SJCRH30 (cell line): ENCODE data around the gene ERMARD. TPM values are rescaled to one million over a fixed set of nuclear protein-coding genes. Genes with fewer than 3 reads are reported as not detected.
A peak's percentile ranks its signal among the peaks of the same experiment; 100 is the strongest.

Experiments
- DNase-seq, 2 experiments: peaks; one replicate each; pipeline ENCODE4 v3.0.0-alpha.2; 2015 to 2020
- H3K27ac ChIP-seq: fragments of 250-450 bp; sonication (Bioruptor Pico); 2 replicates; pipeline ENCODE4 v1.5.1; 2020; ENCODE audit warnings: mild to moderate bottlenecking, moderate library complexity
- H3K27me3 ChIP-seq: fragments of 250-450 bp; sonication (Bioruptor Pico); 2 replicates; pipeline ENCODE4 v1.5.1; 2020; ENCODE audit warnings: mild to moderate bottlenecking, moderate library complexity
- H3K36me3 ChIP-seq: fragments of 250-450 bp; sonication (Bioruptor Pico); 2 replicates; pipeline ENCODE4 v1.5.1; 2020; ENCODE audit warnings: mild to moderate bottlenecking, moderate library complexity
- H3K4me1 ChIP-seq: fragments of 250-450 bp; sonication (Bioruptor Pico); 2 replicates; pipeline ENCODE4 v1.5.1; 2020; ENCODE audit warnings: mild to moderate bottlenecking, moderate library complexity
- H3K4me3 ChIP-seq: fragments of 250-450 bp; sonication (Bioruptor Pico); 2 replicates; pipeline ENCODE4 v1.5.1; 2020; ENCODE audit warnings: mild to moderate bottlenecking, moderate library complexity
- H3K9me3 ChIP-seq: fragments of 250-450 bp; sonication (Bioruptor Pico); replicated peaks from 2 replicates; pipeline ENCODE4 v1.5.1; 2020; ENCODE audit warnings: mild to moderate bottlenecking, moderate library complexity
- total RNA-seq: library from RNA; depleted of rRNA; stranded (reverse); fragments of >200 nt; shearing (Covaris generic); gene quantifications from 2 replicates; pipeline ENCODE4 v1.2.3, GENCODE V29; 2014; rRNA removed

The ERMARD gene
- total RNA-seq: 12.3 and 24.6 TPM in 2 replicates

DNA sequence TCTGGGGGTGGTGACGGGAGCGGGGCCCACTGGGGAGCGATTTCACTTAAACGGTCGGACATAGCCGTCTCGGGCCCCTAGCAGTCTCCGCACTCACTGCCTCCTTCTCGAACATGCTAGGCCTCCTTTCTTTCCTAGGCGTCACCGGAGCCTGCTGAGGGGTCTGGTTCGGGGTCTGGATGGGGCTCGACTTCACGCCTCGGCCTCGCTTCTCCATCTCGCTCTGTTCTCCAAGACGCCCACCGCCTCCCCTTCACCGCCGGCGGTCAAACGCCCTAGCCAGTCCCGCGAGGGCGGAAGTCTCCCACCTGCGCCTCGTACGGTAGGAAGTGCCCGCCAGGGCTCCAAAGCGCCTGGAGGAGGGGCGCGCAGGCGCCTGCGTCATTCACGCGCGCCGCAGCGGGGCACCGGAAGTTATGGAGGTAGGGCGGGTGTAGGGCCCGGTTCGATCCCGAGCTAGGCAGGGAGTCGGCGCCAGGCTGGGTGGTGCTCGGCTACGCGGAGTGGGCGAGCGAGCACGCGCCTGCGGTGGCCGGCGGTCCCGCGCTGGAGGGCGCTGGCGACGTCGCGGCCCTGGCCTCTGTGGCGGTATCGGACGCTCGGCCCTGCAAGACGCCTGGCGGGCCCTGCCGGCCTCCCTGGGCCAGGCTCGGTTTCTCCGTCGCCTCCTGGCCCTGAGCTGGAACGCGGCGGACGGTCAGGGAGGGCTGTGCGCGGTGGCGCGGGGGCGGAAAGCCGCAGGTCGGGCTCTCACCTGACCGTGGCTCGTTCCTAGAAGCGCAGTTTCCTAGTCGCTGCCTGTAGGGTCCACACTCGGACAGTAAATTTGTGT is at the start of gene ERMARD, which contains the start of gene DYNLT2:
Gene ERMARD (plus strand): TSS at position 381 of the 832 bp plus-strand sequence. CDS start 36 bp downstream, at position 417.
Gene DYNLT2 (minus strand): TSS at position 331 of the 832 bp plus-strand sequence. CDS start 114 bp downstream, at position 217.
- H3K4me3 ChIP-seq: peak within 1 kb of the TSS; percentile 94
- no peaks in the 10 kb centered on the region for H3K36me3 ChIP-seq
- H3K27me3 ChIP-seq: no peaks in the 10 kb centered on the region

DNA sequence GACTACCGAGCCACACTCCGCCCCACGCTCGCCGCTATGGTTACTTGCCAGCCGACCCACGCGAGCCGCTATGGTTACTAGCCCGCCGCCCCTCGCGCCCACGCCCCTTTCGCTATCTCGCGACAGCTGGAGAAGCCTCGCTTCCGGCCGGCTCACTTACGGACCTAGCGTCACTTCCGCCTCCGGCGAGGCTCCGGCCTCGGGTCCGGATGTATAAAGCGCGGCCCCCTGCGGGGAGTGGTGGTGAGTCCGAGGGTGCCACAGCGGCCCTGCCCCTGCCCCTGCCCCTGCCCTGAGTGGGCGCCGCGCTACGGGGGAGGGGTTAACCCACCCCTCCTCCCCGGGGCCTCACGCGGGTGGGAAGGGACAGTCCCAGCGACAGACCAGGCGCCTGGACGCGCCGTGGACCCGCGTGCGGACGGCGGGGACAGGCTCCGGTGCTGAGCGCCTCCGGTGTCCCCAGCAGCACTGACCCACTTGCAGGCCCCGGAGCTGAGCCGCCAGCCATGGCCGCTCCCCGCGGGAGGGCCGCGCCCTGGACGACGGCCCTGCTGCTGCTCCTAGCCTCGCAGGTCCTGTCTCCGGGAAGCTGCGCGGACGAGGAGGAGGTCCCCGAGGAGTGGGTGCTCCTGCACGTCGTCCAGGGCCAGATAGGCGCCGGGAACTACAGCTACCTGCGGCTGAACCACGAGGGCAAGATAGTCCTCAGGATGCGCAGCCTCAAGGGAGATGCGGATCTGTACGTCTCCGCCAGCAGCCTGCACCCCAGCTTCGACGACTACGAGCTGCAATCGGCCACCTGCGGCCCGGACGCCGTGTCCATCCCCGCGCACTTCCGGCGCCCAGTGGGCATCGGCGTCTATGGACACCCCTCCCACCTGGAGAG is 49.2 kb upstream of the ERMARD start, which contains the start of the genes C6orf120 and WDR27:
Gene C6orf120 (plus strand): TSS at position 173 of the 886 bp plus-strand sequence. CDS start 334 bp downstream, at position 507.
Gene WDR27 (minus strand): TSS at position 76 of the 886 bp plus-strand sequence. CDS start 13,024 bp downstream, outside the sequence.
- peak; percentile 97 for DNase-seq
- peak within 1 kb of the TSS; percentile 82 for H3K4me3 ChIP-seq
- peak within 1 kb of the TSS; percentile 74 for H3K27ac ChIP-seq
- peaks cover 30% of the 10 kb centered on the region for H3K36me3 ChIP-seq
- H3K4me1 ChIP-seq: peaks cover 10% of the 10 kb centered on the region; the same call in 1 of the 2 replicates
- no peaks in the 10 kb centered on the region for H3K9me3 ChIP-seq
- no peaks in the 10 kb centered on the region for H3K27me3 ChIP-seq

More for the DNA sequence above, at the start of gene ERMARD, which contains the start of gene DYNLT2:
- Histone ChIP-seq H3K9me3 (no peaks in the 10 kb centered on the region), H3K27ac (peak within 1 kb of the TSS; percentile 92), H3K4me1 (no peaks in the 10 kb centered on the region)
- DNase-seq: peak; percentile 93 to 94

DNA sequence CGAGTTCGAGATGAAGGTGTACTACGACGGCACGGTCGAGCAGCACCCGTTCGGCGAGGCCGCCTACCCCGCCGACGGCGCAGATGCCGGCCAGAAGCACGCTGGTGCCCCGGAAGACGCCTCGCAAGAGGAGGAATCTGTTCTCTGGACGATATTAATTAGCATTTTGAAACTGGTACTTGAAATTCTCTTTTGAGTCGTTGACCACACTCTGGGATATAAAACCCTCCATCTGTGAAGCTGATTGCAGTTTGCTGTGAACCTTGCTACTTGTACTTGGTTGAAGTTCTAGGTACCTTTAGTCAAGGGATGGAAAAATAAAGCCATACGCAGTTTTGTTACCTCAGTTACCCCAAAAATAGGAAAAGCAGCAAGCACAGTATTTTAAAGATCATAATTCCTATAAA is 48.6 kb upstream of the ERMARD start:
- Histone ChIP-seq H3K36me3 (peaks cover 35% of the 10 kb centered on the region), H3K4me1 (peaks cover 10% of the 10 kb centered on the region; the same call in 1 of the 2 replicates), H3K27ac (peak overlapping the region; percentile 74), H3K4me3 (peak overlapping the region; percentile 82), H3K9me3 (no peaks in the 10 kb centered on the region), H3K27me3 (no peaks in the 10 kb centered on the region)
- DNase-seq: no peak

DNA sequence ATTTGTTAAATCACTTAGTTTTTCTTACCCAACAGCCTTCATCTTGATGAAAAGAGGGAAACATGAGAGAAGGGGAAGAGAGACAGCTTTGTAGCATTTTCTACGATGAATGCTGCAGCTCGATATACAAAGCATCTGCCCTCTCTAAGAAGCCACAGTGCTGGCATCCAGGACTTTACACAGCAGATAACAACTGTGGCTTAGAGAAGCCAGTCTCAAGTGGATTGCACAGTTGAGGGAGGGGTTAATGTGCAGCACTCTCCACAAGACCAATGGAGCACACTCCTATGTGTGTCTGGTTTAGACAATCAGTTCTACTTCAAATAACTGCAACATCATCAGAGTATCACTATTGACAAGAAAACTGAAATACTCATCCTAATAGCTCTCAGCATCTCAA is 43.6 kb upstream of the ERMARD start:
- DNase-seq: no peak
- no peaks in the 10 kb centered on the region for H3K27me3 ChIP-seq
- H3K4me3 ChIP-seq: no peak overlapping the region
- peaks cover 10% of the 10 kb centered on the region; the same call in 1 of the 2 replicates for H3K4me1 ChIP-seq
- H3K27ac ChIP-seq: no peak overlapping the region
- peaks cover 75% of the 10 kb centered on the region for H3K36me3 ChIP-seq
- no peaks in the 10 kb centered on the region for H3K9me3 ChIP-seq

DNA sequence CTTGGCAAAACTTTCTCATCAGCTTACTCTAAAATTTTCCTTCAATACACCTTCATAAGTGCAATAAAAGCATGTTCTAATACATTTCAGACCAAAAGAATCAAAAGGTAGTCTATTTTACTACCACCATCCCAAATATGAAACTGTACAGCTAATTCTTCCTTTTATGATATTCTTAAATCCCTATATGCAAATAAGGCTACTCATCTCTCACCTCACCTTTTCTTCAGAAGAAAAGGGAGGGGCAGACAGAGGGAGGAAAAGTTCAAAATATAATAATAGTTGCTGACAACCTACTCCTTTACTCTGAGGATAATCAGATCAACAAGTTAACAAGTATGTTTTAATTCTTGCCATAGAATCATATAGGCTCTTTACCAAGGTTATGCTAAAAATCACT is 42.1 kb upstream of the ERMARD start:
- Histone ChIP-seq H3K36me3 (peaks cover 84% of the 10 kb centered on the region), H3K9me3 (no peaks in the 10 kb centered on the region), H3K4me1 (peaks cover 1% of the 10 kb centered on the region; the same call in 1 of the 2 replicates), H3K4me3 (no peak overlapping the region), H3K27me3 (no peaks in the 10 kb centered on the region), H3K27ac (no peak overlapping the region)
- no peak for DNase-seq

DNA sequence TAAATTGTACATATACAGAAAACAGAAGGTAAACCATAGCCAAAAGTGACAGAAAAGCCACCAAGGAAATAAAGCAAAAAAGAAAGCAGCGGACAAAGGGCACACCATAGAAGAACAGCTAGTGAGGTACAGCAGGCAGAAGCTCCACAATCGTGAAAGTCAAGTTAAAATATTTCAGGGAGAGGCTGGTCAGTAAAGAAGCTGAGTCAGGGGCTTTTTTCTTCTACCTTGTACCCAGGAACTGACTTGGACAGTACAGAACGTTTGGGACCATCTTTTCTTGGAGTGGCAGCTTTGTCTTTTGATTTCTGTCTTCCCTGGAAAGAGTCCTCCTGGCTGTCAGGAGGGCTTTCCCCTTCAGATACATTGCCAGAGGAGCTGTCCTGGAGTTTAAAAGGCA is 41.4 kb upstream of the ERMARD start:
- H3K9me3 ChIP-seq: no peaks in the 10 kb centered on the region
- no peaks in the 10 kb centered on the region for H3K4me1 ChIP-seq
- H3K27me3 ChIP-seq: no peaks in the 10 kb centered on the region
- DNase-seq: no peak
- H3K4me3 ChIP-seq: no peak overlapping the region
- H3K27ac ChIP-seq: no peak overlapping the region
- H3K36me3 ChIP-seq: peaks cover 85% of the 10 kb centered on the region

DNA sequence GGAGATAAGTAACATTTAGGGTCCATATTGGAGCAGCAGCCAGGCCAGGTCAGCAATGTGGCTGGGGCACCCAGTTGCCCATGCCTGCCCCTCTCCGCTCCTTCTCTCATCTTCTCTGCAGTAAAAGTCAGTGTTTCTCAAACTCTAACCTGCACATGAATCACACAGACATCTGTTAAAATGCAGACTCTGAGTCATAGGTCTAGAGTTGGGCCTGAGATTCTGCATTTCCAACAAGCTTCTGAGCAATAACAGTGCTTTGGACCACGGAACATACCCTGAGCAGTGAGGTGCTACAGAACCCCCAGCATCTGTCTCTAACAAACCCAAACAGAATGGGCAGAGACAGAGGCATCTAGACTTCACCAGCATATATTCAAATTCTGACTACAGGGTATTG is 37.2 kb upstream of the ERMARD start:
- Histone ChIP-seq H3K27me3 (no peaks in the 10 kb centered on the region), H3K27ac (no peak overlapping the region), H3K4me1 (no peaks in the 10 kb centered on the region), H3K4me3 (no peak overlapping the region), H3K9me3 (no peaks in the 10 kb centered on the region), H3K36me3 (peaks cover 84% of the 10 kb centered on the region)
- no peak for DNase-seq

DNA sequence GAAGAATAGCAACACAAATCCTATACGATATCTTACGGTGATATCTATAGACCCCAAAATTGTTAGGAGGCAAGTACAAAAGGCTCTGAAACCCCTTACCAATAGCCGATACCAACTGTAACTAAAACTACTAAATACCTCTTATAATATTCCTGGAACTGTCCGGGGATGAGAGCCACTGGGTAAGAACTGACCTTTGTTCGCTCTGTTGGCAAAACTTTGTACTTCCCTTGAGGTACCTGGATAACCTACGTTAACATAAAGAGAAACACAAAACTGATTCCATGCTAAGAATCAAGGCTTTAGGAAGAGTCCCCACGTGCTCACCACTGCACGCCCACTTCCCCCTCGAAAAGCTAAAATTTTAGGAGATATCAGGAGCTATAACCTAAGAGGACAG is 36.8 kb upstream of the ERMARD start:
- Histone ChIP-seq H3K9me3 (no peaks in the 10 kb centered on the region), H3K4me1 (peaks cover 2% of the 10 kb centered on the region; the same call in 1 of the 2 replicates), H3K36me3 (peaks cover 84% of the 10 kb centered on the region), H3K27me3 (no peaks in the 10 kb centered on the region), H3K4me3 (no peak overlapping the region), H3K27ac (no peak overlapping the region)
- DNase-seq: no peak

DNA sequence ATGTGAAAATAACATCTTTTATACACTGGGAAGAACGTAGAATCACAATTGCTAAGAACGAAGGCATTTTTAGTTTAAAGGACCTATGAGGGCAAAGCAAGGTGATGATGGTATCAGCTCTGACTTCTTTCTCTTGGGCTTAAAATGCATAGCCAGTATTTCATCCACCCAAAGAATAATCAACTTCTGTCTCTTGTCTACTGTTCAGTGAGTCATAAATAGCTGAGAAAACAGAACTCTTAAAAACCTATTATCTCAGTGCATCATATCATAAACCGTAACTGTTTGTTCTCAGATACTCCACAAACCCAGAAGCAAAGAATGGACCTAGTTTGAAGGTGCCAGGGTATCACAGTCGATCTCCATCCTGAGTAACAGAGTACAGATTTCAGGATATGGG is 32.3 kb upstream of the ERMARD start:
- Histone ChIP-seq H3K27ac (no peak overlapping the region), H3K9me3 (no peaks in the 10 kb centered on the region), H3K27me3 (no peaks in the 10 kb centered on the region), H3K4me1 (peaks cover 10% of the 10 kb centered on the region), H3K36me3 (peaks cover 59% of the 10 kb centered on the region), H3K4me3 (no peak overlapping the region)
- DNase-seq: no peak

DNA sequence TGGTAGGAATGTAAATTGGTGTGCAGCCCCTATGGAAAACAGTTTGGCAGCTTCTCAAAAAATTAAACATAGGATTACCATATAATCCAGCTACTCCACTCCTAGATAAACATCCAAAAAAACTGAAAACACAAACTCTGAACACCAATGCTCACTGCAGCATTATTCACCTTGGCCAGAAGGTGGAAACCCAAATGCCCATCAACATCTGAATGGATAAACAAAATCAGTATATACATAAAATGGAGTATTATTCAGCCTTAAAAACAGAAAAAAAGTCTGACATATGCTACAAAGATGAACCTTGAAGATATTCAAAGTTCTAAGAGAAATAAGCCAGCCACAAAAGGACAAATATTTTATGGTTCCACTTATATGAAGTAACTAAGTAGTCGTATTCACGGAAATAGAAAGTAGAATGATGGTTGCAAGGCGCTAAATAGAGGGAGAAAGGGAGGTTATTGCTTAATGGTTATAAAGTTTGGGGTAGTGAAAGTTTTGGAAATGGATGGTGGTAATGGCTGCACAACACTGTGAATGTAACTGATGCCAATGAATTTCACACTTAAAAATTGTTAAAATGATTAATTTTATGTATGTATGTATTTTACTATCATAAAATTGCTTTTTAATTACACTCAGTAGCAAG is 31.1 kb upstream of the ERMARD start:
- DNase-seq: no peak
- Histone ChIP-seq H3K4me1 (peaks cover 10% of the 10 kb centered on the region), H3K27ac (no peak overlapping the region), H3K36me3 (peaks cover 47% of the 10 kb centered on the region), H3K9me3 (no peaks in the 10 kb centered on the region), H3K4me3 (no peak overlapping the region), H3K27me3 (no peaks in the 10 kb centered on the region)

DNA sequence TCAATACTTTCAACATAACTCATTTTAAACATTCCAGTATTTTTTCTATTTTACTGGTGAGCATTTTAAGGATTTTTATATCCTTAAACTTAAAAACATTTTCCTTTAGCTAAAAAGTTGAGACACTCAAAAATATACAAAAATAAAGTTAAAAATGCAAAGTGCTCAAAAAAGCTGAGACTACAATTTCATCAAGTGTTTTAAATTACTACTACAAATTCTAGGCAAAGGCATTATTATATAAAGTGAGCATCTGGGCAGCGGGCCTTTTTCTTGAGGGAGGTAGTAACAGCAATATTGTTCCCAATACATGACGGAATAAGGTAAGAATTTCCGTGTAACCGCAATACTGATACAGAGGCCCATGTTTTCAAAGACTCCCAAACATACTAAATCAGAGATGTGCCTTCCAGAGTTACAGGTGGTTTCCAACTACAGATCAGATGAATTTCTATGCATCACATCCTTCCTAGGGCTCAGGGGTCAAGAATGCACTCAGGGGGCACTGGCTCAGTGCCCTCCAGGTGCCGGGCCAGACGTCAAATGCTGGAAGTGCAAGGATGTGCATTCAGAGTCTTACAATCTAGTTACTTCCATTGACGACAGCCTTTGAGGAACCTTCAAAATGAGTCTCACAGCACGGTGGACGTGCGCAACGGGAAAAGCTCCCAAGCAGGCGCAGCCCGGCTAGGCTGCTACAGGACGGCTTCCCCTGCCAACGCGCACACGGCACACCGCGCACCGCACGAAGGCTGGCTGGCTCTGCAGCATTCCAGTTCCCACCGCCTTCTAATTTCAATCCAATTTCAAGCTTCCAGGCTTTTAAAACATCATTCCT is 28.8 kb upstream of the ERMARD start:
- peak; percentile 38 to 72 for DNase-seq
- H3K4me3 ChIP-seq: peak overlapping the region; percentile 63
- H3K4me1 ChIP-seq: peaks cover 10% of the 10 kb centered on the region
- no peaks in the 10 kb centered on the region for H3K27me3 ChIP-seq
- H3K9me3 ChIP-seq: no peaks in the 10 kb centered on the region
- H3K36me3 ChIP-seq: peaks cover 26% of the 10 kb centered on the region
- H3K27ac ChIP-seq: peak overlapping the region; percentile 29

DNA sequence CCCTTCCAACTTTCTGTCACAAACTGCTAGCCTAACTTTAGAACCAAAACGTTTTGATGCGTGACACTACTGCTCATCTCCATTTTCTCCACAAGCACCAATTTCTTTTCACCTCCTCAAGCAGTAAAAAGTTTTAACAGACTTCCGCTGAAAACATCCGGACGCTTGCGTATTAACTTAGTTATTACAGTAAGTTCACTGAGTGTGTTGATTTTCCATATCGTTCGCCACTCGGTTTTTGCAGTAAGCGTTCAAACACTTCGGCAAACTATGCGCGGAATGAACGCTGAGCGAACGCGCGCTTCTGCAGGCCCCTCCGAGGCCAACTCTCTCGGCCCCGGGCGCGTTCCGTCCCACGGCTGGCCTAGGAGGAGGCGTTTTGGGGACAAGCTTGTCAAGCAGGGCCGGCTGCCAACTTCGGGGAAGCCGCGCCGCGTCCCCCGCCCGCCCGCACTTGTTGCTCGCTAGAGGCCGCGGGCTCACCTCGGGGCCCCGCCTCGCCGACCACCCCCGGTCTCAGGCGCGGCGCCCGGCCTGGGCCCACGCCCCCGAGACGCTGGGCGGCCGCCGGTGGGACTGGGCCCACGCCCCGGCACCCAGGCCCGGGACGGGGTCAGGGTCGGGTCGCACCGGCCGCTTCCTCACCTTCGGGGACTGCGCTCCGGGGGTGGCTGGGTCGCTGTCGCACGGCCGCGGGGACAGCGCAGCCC is 28.1 kb upstream of the ERMARD start:
- peak overlapping the region; percentile 63 for H3K4me3 ChIP-seq
- no peaks in the 10 kb centered on the region for H3K27me3 ChIP-seq
- H3K9me3 ChIP-seq: no peaks in the 10 kb centered on the region
- H3K27ac ChIP-seq: peak overlapping the region; percentile 29
- peak; percentile 60 to 65 for DNase-seq
- peaks cover 21% of the 10 kb centered on the region for H3K36me3 ChIP-seq
- peaks cover 10% of the 10 kb centered on the region for H3K4me1 ChIP-seq

DNA sequence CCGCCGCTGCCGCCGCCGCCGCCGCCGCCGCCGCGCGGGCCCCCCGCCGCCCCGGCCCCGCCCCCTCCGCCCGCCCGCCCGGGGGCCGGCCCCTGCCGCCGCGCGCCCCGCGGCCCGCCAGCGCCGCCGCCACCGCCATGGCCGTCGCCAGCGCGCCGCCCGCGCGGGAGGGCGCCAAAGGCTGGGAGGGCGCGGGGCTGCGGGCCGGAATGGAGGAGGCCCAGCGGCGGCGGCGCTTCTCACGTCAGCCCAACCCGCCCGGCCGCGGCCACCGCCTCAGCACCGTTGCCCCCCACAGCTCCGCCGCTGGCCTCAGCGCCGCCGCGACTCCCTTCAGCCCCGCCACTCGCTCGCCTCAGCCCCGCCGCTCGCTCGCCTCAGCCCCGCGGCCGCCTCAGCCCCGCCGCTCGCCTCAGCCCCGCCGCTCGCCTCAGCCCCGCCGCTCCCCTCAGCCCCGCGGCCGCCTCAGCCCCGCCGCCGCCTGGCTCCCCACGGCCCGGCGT is 27.4 kb upstream of the ERMARD start:
- Histone ChIP-seq H3K4me1 (peaks cover 10% of the 10 kb centered on the region), H3K27ac (no peak overlapping the region), H3K27me3 (no peaks in the 10 kb centered on the region), H3K4me3 (peak overlapping the region; percentile 63), H3K9me3 (no peaks in the 10 kb centered on the region), H3K36me3 (peaks cover 16% of the 10 kb centered on the region)
- peak in 1 of 2 experiments; percentile 27 for DNase-seq
